Thymus (tissue), 11 donors: ENCODE data around the gene CCDC196. TPM values are rescaled to one million over a fixed set of nuclear protein-coding genes. Genes with fewer than 3 reads are reported as not detected.

Experiments
- DNase-seq, 9 donors: peaks; one replicate each; pipeline ENCODE4 v3.0.0-alpha.2; 2013; ENCODE audit warnings: low spot score in 9 of 9, low read depth in 6 of 9, missing footprints in 1 of 9
- H3K27ac ChIP-seq, 2 donors: one replicate each; pipeline ENCODE4 v1.5.1; 2013; ENCODE audit warnings: control low read depth in 1 of 2, low read depth in 1 of 2, low read length in 1 of 2, mild to moderate bottlenecking in 1 of 2, moderate library complexity in 1 of 2
- H3K27me3 ChIP-seq, 2 donors: one replicate each; pipeline ENCODE4 v1.5.1; 2013; ENCODE audit warnings: low read length in 1 of 2; ENCODE audit not compliant: control insufficient read depth in 2 of 2, insufficient read depth in 1 of 2
- H3K36me3 ChIP-seq, 2 donors: one replicate each; pipeline ENCODE4 v1.5.1; 2013; ENCODE audit warnings: low read length in 1 of 2, mild to moderate bottlenecking in 1 of 2, moderate library complexity in 1 of 2; ENCODE audit not compliant: control insufficient read depth in 2 of 2, insufficient read depth in 2 of 2
- H3K4me1 ChIP-seq, 2 donors: one replicate each; pipeline ENCODE4 v1.5.1; 2013; ENCODE audit warnings: low read length in 2 of 2; ENCODE audit not compliant: control insufficient read depth in 2 of 2, insufficient read depth in 2 of 2
- H3K4me3 ChIP-seq, 2 donors: one replicate each; pipeline ENCODE4 v1.5.1; 2013; ENCODE audit warnings: low read length in 2 of 2, control low read depth in 1 of 2, mild to moderate bottlenecking in 1 of 2
- H3K9me3 ChIP-seq, 2 donors: one replicate each; pipeline ENCODE4 v1.5.1; 2013; ENCODE audit warnings: low read length in 1 of 2, mild to moderate bottlenecking in 1 of 2; ENCODE audit not compliant: control insufficient read depth in 2 of 2, insufficient read depth in 1 of 2
- WGBS: extraction: QIAGEN DNeasy Blood & Tissue Kit; methylation state at CpG from one replicate; pipeline ENCODE4 v1.1.7; 2013; 5-methylcytosine and 5-hydroxymethylcytosine counted together
- polyA plus RNA-seq: library from polyadenylated mRNA; stranded (reverse); fragments of 200-250 nt; gene quantifications from one replicate; pipeline ENCODE4 v1.2.3, GENCODE V29; 2013
- total RNA-seq: library from RNA; stranded (reverse); fragments of 120-200 nt; gene quantifications from one replicate; pipeline ENCODE4 v1.2.4, GENCODE V29; 2013
- donor health status: healthy.

The CCDC196 gene
- total and polyA plus RNA-seq, 2 donors: 0.14 TPM; not detected in 1

GRCh38 chr14:66468778-66469367, 17.3 kb upstream of the CCDC196 start:
- no peak overlapping the region for H3K4me3 ChIP-seq
- H3K27me3 ChIP-seq: no peaks in the 10 kb centered on the region
- H3K4me1 ChIP-seq: no peaks in the 10 kb centered on the region
- H3K36me3 ChIP-seq: no peaks in the 10 kb centered on the region
- no peak overlapping the region for H3K27ac ChIP-seq
- DNase-seq: no peak
- WGBS: 95% methylated on average over 2 of the region's 2 CpGs
- H3K9me3 ChIP-seq: peaks cover 0 to 3% of the 10 kb centered on the region in 2 donors

GRCh38 chr14:66471584-66471983, 14.6 kb upstream of the CCDC196 start:
- H3K27me3 ChIP-seq: no peaks in the 10 kb centered on the region
- DNase-seq: no peak
- no peak overlapping the region for H3K4me3 ChIP-seq
- H3K9me3 ChIP-seq: peaks cover 0 to 3% of the 10 kb centered on the region in 2 donors
- H3K36me3 ChIP-seq: no peaks in the 10 kb centered on the region
- H3K4me1 ChIP-seq: no peaks in the 10 kb centered on the region
- 97% methylated on average over 4 of the region's 4 CpGs for WGBS
- no peak overlapping the region for H3K27ac ChIP-seq

GRCh38 chr14:66472251-66472650, 13.9 kb upstream of the CCDC196 start:
- no peaks in the 10 kb centered on the region for H3K36me3 ChIP-seq

GRCh38 chr14:66473223-66473622, 12.9 kb upstream of the CCDC196 start:
- Histone ChIP-seq H3K27me3 (no peaks in the 10 kb centered on the region), H3K4me3 (no peak overlapping the region), H3K36me3 (no peaks in the 10 kb centered on the region), H3K9me3 (peaks cover 0 to 3% of the 10 kb centered on the region in 2 donors), H3K27ac (no peak overlapping the region), H3K4me1 (no peaks in the 10 kb centered on the region)
- DNase-seq: no peak
- 93% methylated on average over 2 of the region's 2 CpGs for WGBS

More at GRCh38 chr14:66472251-66472650, 13.9 kb upstream of the CCDC196 start:
- Histone ChIP-seq H3K4me1 (no peaks in the 10 kb centered on the region), H3K27ac (no peak overlapping the region), H3K27me3 (no peaks in the 10 kb centered on the region), H3K9me3 (peaks cover 0 to 3% of the 10 kb centered on the region in 2 donors), H3K4me3 (no peak overlapping the region)
- DNase-seq: no peak

GRCh38 chr14:66476964-66477363, 9.2 kb upstream of the CCDC196 start:
- Histone ChIP-seq H3K9me3 (no peaks in the 10 kb centered on the region), H3K27ac (no peak overlapping the region), H3K27me3 (no peaks in the 10 kb centered on the region), H3K4me1 (no peaks in the 10 kb centered on the region), H3K4me3 (no peak overlapping the region), H3K36me3 (no peaks in the 10 kb centered on the region)
- 62% methylated on average over 1 of the region's 1 CpG for WGBS
- DNase-seq: no peak

GRCh38 chr14:66477567-66477966, 8.6 kb upstream of the CCDC196 start:
- no peak overlapping the region for H3K27ac ChIP-seq
- H3K4me1 ChIP-seq: no peaks in the 10 kb centered on the region
- H3K27me3 ChIP-seq: no peaks in the 10 kb centered on the region
- DNase-seq: no peak
- no peaks in the 10 kb centered on the region for H3K36me3 ChIP-seq
- no peak overlapping the region for H3K4me3 ChIP-seq
- H3K9me3 ChIP-seq: no peaks in the 10 kb centered on the region

- DNase-seq: no peak
Observed at GRCh38 chr14:66482873-66483272, 3.3 kb upstream of the CCDC196 start.

GRCh38 chr14:66483322-66483721, 2.8 kb upstream of the CCDC196 start:
- Histone ChIP-seq H3K4me3 (no peak overlapping the region), H3K9me3 (no peaks in the 10 kb centered on the region), H3K36me3 (no peaks in the 10 kb centered on the region), H3K27ac (no peak overlapping the region), H3K27me3 (no peaks in the 10 kb centered on the region), H3K4me1 (peaks cover 7% of the 10 kb centered on the region in 2 donors)
- DNase-seq: no peak
- WGBS: 86% methylated on average over 1 of the region's 1 CpG

More at GRCh38 chr14:66482873-66483272, 3.3 kb upstream of the CCDC196 start:
- Histone ChIP-seq H3K36me3 (no peaks in the 10 kb centered on the region), H3K4me3 (no peak overlapping the region), H3K27ac (no peak overlapping the region), H3K9me3 (no peaks in the 10 kb centered on the region), H3K4me1 (peaks cover 5 to 7% of the 10 kb centered on the region in 2 donors), H3K27me3 (no peaks in the 10 kb centered on the region)
- 96% methylated on average over 2 of the region's 2 CpGs for WGBS

- 80% methylated on average over 3 of the region's 3 CpGs for WGBS
- Histone ChIP-seq H3K9me3 (no peaks in the 10 kb centered on the region), H3K36me3 (no peaks in the 10 kb centered on the region), H3K27me3 (no peaks in the 10 kb centered on the region), H3K4me1 (peaks cover 7% of the 10 kb centered on the region in 2 donors), H3K4me3 (no peak overlapping the region), H3K27ac (no peak overlapping the region)
- DNase-seq: no peak
Observed at GRCh38 chr14:66485029-66485428, 1.1 kb upstream of the CCDC196 start.
